ENCODE results near the gene PPM1L.

Gene PPM1L

DNA sequence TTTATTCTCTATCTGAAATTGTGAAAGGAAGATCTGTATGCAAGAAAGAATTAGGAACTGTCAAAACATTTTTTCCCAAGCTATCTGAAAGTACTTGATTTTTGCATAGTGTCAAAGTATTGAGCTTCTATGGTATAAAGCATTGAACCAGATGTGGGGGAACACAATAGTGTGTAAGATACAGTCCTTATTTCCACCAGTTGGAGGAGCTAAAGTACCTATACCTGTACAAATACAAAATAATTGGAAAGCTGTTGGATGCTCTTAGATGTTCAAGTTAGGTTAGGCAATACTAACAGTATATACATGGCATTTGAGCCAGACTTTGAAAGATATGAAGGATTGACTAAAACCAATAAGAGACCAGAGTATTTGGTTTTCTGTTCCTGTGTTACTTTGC is 200.8 kb downstream of the PPM1L start:
- Histone ChIP-seq H3K4me1 (ENCODE audit: control insufficient read depth in 1 of 2, insufficient read depth in 2 of 2, low read length in 2 of 2) (no peaks in the 10 kb centered on the region), H3K23ac (ENCODE audit: low read length) (no peak overlapping the region), H3K9me3 (ENCODE audit: insufficient read depth, low read depth, low read length) (no peaks in the 10 kb centered on the region)

DNA sequence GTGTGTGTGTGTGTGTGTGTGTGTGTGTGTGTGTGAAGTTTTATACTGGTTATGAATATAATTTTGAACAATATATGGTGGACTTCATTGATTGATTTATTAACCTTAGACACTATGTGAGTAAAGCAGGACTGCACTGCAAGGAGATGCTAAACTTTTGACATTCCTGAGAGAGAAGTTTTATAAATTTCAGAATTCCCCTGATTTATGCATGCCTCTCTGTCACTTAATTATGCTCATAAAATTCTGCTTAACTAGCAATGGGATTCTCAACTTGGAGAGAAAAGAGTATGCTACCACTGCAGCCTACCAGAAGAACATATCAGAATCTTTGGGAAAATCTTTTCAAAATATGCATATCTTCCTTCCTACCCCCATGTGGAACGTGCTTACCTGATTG is 204.5 kb downstream of the PPM1L start:
- Histone ChIP-seq H3K79me2 (ENCODE audit: control insufficient read depth, insufficient read depth, low read length, poor library complexity) (no peaks in the 10 kb centered on the region), H4K91ac (ENCODE audit: low read depth, low read length) (no peak overlapping the region), H3K23ac (ENCODE audit: low read length) (no peak overlapping the region), H3K36me3 (ENCODE audit: control insufficient read depth in 1 of 2, insufficient read depth in 2 of 2, low read length in 2 of 2) (no peaks in the 10 kb centered on the region), H3K9me3 (ENCODE audit: insufficient read depth, low read depth, low read length) (no peaks in the 10 kb centered on the region), H2BK5ac (ENCODE audit: low read depth, low read length, poor library complexity) (no peak overlapping the region), H3K18ac (ENCODE audit: low read length) (no peak overlapping the region), H3K27ac (ENCODE audit: low read depth, low read length) (no peak overlapping the region), H3K4me2 (ENCODE audit: low read length) (no peak overlapping the region), H3K4me1 (ENCODE audit: control insufficient read depth in 1 of 2, insufficient read depth in 2 of 2, low read length in 2 of 2) (no peaks in the 10 kb centered on the region), H3K4ac (ENCODE audit: low read depth, low read length) (no peak overlapping the region), H3K27me3 (ENCODE audit: insufficient read depth, low read length) (no peaks in the 10 kb centered on the region), H2AFZ (ENCODE audit: insufficient read depth, low read length, poor library complexity) (no peak overlapping the region), H4K8ac (ENCODE audit: low read depth, low read length) (no peak overlapping the region), H4K12ac (ENCODE audit: low read depth, low read length) (no peak overlapping the region), H2BK120ac (ENCODE audit: insufficient read depth, low read length, poor library complexity) (no peak overlapping the region), H3K79me1 (ENCODE audit: low read length) (no peaks in the 10 kb centered on the region), H3K9ac (ENCODE audit: low read length) (no peak overlapping the region), H2AK5ac (ENCODE audit: low read length) (no peak overlapping the region), H3K14ac (ENCODE audit: low read length) (no peak overlapping the region), H3K4me3 (ENCODE audit: low read depth, low read length) (no peak overlapping the region), H2BK12ac (ENCODE audit: low read length) (no peak overlapping the region)
- DNase-seq, result peak in 1 of 2 donors; percentile 8
- WGBS (ENCODE audit: extremely low coverage, insufficient coverage, insufficient read length), result no CpG with 5 or more reads among the region's 1 CpG

More for the DNA sequence above, 200.8 kb downstream of the PPM1L start:
- H3K79me1 ChIP-seq (ENCODE audit: low read length), result no peaks in the 10 kb centered on the region
- H2BK120ac ChIP-seq (ENCODE audit: insufficient read depth, low read length, poor library complexity), result no peak overlapping the region
- no peak overlapping the region for H2AK5ac ChIP-seq (ENCODE audit: low read length)
- no peaks in the 10 kb centered on the region for H3K27me3 ChIP-seq (ENCODE audit: insufficient read depth, low read length)
- H3K27ac ChIP-seq (ENCODE audit: low read depth, low read length), result no peak overlapping the region
- H2BK5ac ChIP-seq (ENCODE audit: low read depth, low read length, poor library complexity), result no peak overlapping the region
- H4K91ac ChIP-seq (ENCODE audit: low read depth, low read length), result no peak overlapping the region
- no peak overlapping the region for H2AFZ ChIP-seq (ENCODE audit: insufficient read depth, low read length, poor library complexity)
- H4K12ac ChIP-seq (ENCODE audit: low read depth, low read length), result no peak overlapping the region
- no peaks in the 10 kb centered on the region for H3K36me3 ChIP-seq (ENCODE audit: control insufficient read depth in 1 of 2, insufficient read depth in 2 of 2, low read length in 2 of 2)
- H4K8ac ChIP-seq (ENCODE audit: low read depth, low read length), result no peak overlapping the region
- H3K9ac ChIP-seq (ENCODE audit: low read length), result no peak overlapping the region
- no peak overlapping the region for H3K4ac ChIP-seq (ENCODE audit: low read depth, low read length)
- H2BK12ac ChIP-seq (ENCODE audit: low read length), result no peak overlapping the region
- no peaks in the 10 kb centered on the region for H3K79me2 ChIP-seq (ENCODE audit: control insufficient read depth, insufficient read depth, low read length, poor library complexity)
- H3K14ac ChIP-seq (ENCODE audit: low read length), result no peak overlapping the region
- no peak overlapping the region for H3K4me2 ChIP-seq (ENCODE audit: low read length)
- no peak overlapping the region for H3K4me3 ChIP-seq (ENCODE audit: low read depth, low read length)
- DNase-seq, result peak in 1 of 2 donors; percentile 77
- H3K18ac ChIP-seq (ENCODE audit: low read length), result no peak overlapping the region

DNA sequence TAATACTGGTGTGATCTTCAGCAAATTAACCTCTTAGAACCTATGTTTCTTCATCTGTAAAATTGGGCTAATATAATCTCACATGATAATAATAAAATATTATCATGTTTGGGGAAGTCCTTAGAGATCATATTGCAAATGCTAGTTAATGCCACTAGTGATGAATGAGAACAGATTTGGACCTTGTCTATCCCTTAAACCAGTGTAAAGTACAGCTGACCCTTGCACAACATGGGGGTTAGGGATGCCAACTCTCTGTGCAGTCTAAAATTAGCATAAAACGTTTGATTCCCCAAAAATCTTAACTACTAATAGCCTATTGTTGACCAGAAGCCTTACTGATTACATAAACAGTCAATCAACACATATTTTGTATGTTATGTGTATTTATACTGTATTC is 207.9 kb downstream of the PPM1L start:
- H4K12ac ChIP-seq (ENCODE audit: low read depth, low read length), result no peak overlapping the region
- no peak overlapping the region for H3K14ac ChIP-seq (ENCODE audit: low read length)
- no peak overlapping the region for H2AFZ ChIP-seq (ENCODE audit: insufficient read depth, low read length, poor library complexity)
- no peaks in the 10 kb centered on the region for H3K36me3 ChIP-seq (ENCODE audit: control insufficient read depth in 1 of 2, insufficient read depth in 2 of 2, low read length in 2 of 2)
- H3K4me1 ChIP-seq (ENCODE audit: control insufficient read depth in 1 of 2, insufficient read depth in 2 of 2, low read length in 2 of 2), result peaks cover 0 to 2% of the 10 kb centered on the region in 2 experiments
- no peak overlapping the region for H2BK12ac ChIP-seq (ENCODE audit: low read length)
- H2AK5ac ChIP-seq (ENCODE audit: low read length), result no peak overlapping the region
- no peak overlapping the region for H4K91ac ChIP-seq (ENCODE audit: low read depth, low read length)
- no peak overlapping the region for H4K8ac ChIP-seq (ENCODE audit: low read depth, low read length)
- no peak overlapping the region for H3K4me2 ChIP-seq (ENCODE audit: low read length)
- WGBS (ENCODE audit: extremely low coverage, insufficient coverage, insufficient read length), result no CpG with 5 or more reads among the region's 1 CpG
- no peak overlapping the region for H2BK120ac ChIP-seq (ENCODE audit: insufficient read depth, low read length, poor library complexity)
- no peak overlapping the region for H3K27ac ChIP-seq (ENCODE audit: low read depth, low read length)
- H3K9me3 ChIP-seq (ENCODE audit: insufficient read depth, low read depth, low read length), result no peaks in the 10 kb centered on the region
- H2BK5ac ChIP-seq (ENCODE audit: low read depth, low read length, poor library complexity), result no peak overlapping the region
- H3K4ac ChIP-seq (ENCODE audit: low read depth, low read length), result no peak overlapping the region
- H3K4me3 ChIP-seq (ENCODE audit: low read depth, low read length), result no peak overlapping the region
- no peaks in the 10 kb centered on the region for H3K79me1 ChIP-seq (ENCODE audit: low read length)
- H3K23ac ChIP-seq (ENCODE audit: low read length), result no peak overlapping the region
- no peak overlapping the region for H3K9ac ChIP-seq (ENCODE audit: low read length)
- no peaks in the 10 kb centered on the region for H3K27me3 ChIP-seq (ENCODE audit: insufficient read depth, low read length)
- no peak overlapping the region for H3K18ac ChIP-seq (ENCODE audit: low read length)
- no peaks in the 10 kb centered on the region for H3K79me2 ChIP-seq (ENCODE audit: control insufficient read depth, insufficient read depth, low read length, poor library complexity)
- no peak for DNase-seq

DNA sequence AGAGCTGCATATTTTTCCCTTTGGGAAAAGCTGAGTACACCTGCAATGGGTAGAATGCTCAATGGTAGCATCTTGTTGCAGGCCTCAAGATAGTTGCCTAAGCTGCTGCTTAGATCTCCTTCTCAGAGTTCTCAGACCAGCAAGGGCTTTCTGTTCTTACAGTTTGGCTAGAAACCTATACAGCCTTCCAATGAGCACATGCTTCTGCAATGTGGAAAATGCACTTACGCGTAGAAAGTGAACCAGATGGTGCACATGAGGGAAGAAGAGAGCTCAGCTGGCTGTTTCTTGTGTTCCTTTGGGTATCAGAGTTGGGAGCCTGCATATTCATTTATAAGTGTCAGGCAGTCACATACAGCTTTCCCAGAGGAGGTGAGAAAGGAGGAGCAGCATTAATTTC is 212.7 kb downstream of the PPM1L start:
- DNase-seq, result peak; percentile 27 to 74
- no CpG with 5 or more reads among the region's 2 CpGs for WGBS (ENCODE audit: extremely low coverage, insufficient coverage, insufficient read length)
- no peak overlapping the region for H3K27ac ChIP-seq (ENCODE audit: low read depth, low read length)

More for the DNA sequence above, 212.7 kb downstream of the PPM1L start:
- Histone ChIP-seq H3K14ac (ENCODE audit: low read length) (no peak overlapping the region), H4K91ac (ENCODE audit: low read depth, low read length) (no peak overlapping the region), H3K4me3 (ENCODE audit: low read depth, low read length) (no peak overlapping the region), H3K4me2 (ENCODE audit: low read length) (no peak overlapping the region), H3K23ac (ENCODE audit: low read length) (no peak overlapping the region), H2BK12ac (ENCODE audit: low read length) (no peak overlapping the region), H3K79me2 (ENCODE audit: control insufficient read depth, insufficient read depth, low read length, poor library complexity) (no peaks in the 10 kb centered on the region), H2AFZ (ENCODE audit: insufficient read depth, low read length, poor library complexity) (no peak overlapping the region), H4K12ac (ENCODE audit: low read depth, low read length) (no peak overlapping the region), H3K27me3 (ENCODE audit: insufficient read depth, low read length) (no peaks in the 10 kb centered on the region), H3K4ac (ENCODE audit: low read depth, low read length) (no peak overlapping the region), H3K18ac (ENCODE audit: low read length) (no peak overlapping the region), H4K8ac (ENCODE audit: low read depth, low read length) (no peak overlapping the region), H3K9ac (ENCODE audit: low read length) (no peak overlapping the region), H3K79me1 (ENCODE audit: low read length) (no peaks in the 10 kb centered on the region), H2AK5ac (ENCODE audit: low read length) (no peak overlapping the region), H3K9me3 (ENCODE audit: insufficient read depth, low read depth, low read length) (no peaks in the 10 kb centered on the region), H2BK120ac (ENCODE audit: insufficient read depth, low read length, poor library complexity) (no peak overlapping the region), H3K4me1 (ENCODE audit: control insufficient read depth in 1 of 2, insufficient read depth in 2 of 2, low read length in 2 of 2) (peaks cover 0 to 2% of the 10 kb centered on the region in 2 experiments), H3K36me3 (ENCODE audit: control insufficient read depth in 1 of 2, insufficient read depth in 2 of 2, low read length in 2 of 2) (no peaks in the 10 kb centered on the region), H2BK5ac (ENCODE audit: low read depth, low read length, poor library complexity) (no peak overlapping the region)

All from trophoblast cell (in vitro differentiated cells and primary cell).